ENCODE data around the gene EVI5L.
"Not testable (repeated sequence)": the region's sequence is repeated elsewhere in the genome, so short reads cannot be mapped to it uniquely, and the experiment has no call there.

- not testable (repeated sequence) for TF ChIP-seq CTCF (conservative IDR thresholded peaks at IDR 0.05; ENCODE audit: low read depth, low read length); USF2 (IDR thresholded peaks at IDR 0.05; ENCODE audit: low read depth, low read length); POLR2A (IDR thresholded peaks at IDR 0.05; ENCODE audit: low read depth, low read length); SMC3 (IDR thresholded peaks at IDR 0.05; ENCODE audit: low read depth, low read length); CEBPB (IDR thresholded peaks at IDR 0.05; ENCODE audit: low read depth, low read length); FOS (IDR thresholded peaks at IDR 0.05; ENCODE audit: low read depth, low read length)
These were observed 37.3 kb upstream of the EVI5L start for GRCh38 chr19:7792701-7793100.
